IPS-20b (cell line): Measurements from ENCODE around the gene ITGB2.

Experiments used
- H3K27ac ChIP-seq: one replicate; pipeline ENCODE4 v1.5.1; 2013; ENCODE audit warnings: low read length
- H3K27me3 ChIP-seq: 2 replicates; pipeline ENCODE4 v1.6.1; 2013; ENCODE audit warnings: mild to moderate bottlenecking, low read length, inconsistent platforms; ENCODE audit not compliant: insufficient read depth
- H3K36me3 ChIP-seq: 2 replicates; pipeline ENCODE4 v1.6.1; 2013; ENCODE audit warnings: low read depth, mild to moderate bottlenecking, inconsistent platforms, low read length, moderate library complexity; ENCODE audit not compliant: insufficient read depth
- H3K4me1 ChIP-seq: 2 replicates; pipeline ENCODE4 v1.6.1; 2013; ENCODE audit warnings: mild to moderate bottlenecking, control low read depth, inconsistent platforms, low read length, moderate library complexity; ENCODE audit not compliant: insufficient read depth
- H3K4me3 ChIP-seq: 2 replicates; pipeline ENCODE4 v1.5.1; 2013; ENCODE audit warnings: mild to moderate bottlenecking, low read length, inconsistent platforms
- H3K9ac ChIP-seq: 2 replicates; pipeline ENCODE4 v1.6.1; 2013; ENCODE audit warnings: low read depth, mild to moderate bottlenecking, inconsistent platforms, low read length, moderate library complexity
- H3K9me3 ChIP-seq: 2 replicates; pipeline ENCODE4 v1.6.1; 2013; ENCODE audit warnings: mild to moderate bottlenecking, low read depth, low read length, inconsistent platforms; ENCODE audit not compliant: insufficient read depth

The ITGB2 gene

GRCh38 chr21:44908908-44909307 lies 11.8 kb downstream of the ITGB2 start:
- Histone ChIP-seq H3K9ac (no peak overlapping the region), H3K27ac (no peak overlapping the region), H3K9me3 (no peaks in the 10 kb centered on the region), H3K4me1 (no peaks in the 10 kb centered on the region), H3K4me3 (no peak overlapping the region), H3K36me3 (no peaks in the 10 kb centered on the region), H3K27me3 (no peaks in the 10 kb centered on the region)

- Histone ChIP-seq H3K9me3 (no peaks in the 10 kb centered on the region), H3K27ac (no peak overlapping the region), H3K4me3 (no peak overlapping the region), H3K9ac (no peak overlapping the region), H3K4me1 (no peaks in the 10 kb centered on the region), H3K36me3 (no peaks in the 10 kb centered on the region), H3K27me3 (no peaks in the 10 kb centered on the region)
Observed at GRCh38 chr21:44907966-44908895, 12.5 kb downstream of the ITGB2 start.

- no peak overlapping the region for H3K4me3 ChIP-seq
- H3K27me3 ChIP-seq = no peaks in the 10 kb centered on the region
- no peaks in the 10 kb centered on the region for H3K4me1 ChIP-seq
- H3K27ac ChIP-seq = no peak overlapping the region
- H3K9me3 ChIP-seq = 0 out of 2 replicates have a peak, but pooled peaks cover 1% of the 10 kb centered on the region
- H3K36me3 ChIP-seq = no peaks in the 10 kb centered on the region
- H3K9ac ChIP-seq = no peak overlapping the region
Observed at GRCh38 chr21:44907225-44907965, 13.3 kb downstream of the ITGB2 start.

- no peaks in the 10 kb centered on the region for H3K36me3 ChIP-seq
- H3K9ac ChIP-seq = no peak overlapping the region
- H3K4me3 ChIP-seq = no peak overlapping the region
- 0 out of 2 replicates have a peak, but pooled peaks cover 5% of the 10 kb centered on the region for H3K9me3 ChIP-seq
- H3K27ac ChIP-seq = no peak overlapping the region
- H3K4me1 ChIP-seq = no peaks in the 10 kb centered on the region
- no peaks in the 10 kb centered on the region for H3K27me3 ChIP-seq
Observed at GRCh38 chr21:44905728-44906090, 15.0 kb downstream of the ITGB2 start.

- Histone ChIP-seq H3K36me3 (no peaks in the 10 kb centered on the region), H3K4me3 (no peak overlapping the region), H3K9ac (no peak overlapping the region), H3K4me1 (no peaks in the 10 kb centered on the region), H3K27ac (no peak overlapping the region), H3K9me3 (0 out of 2 replicates have a peak, but pooled peaks cover 5% of the 10 kb centered on the region), H3K27me3 (no peaks in the 10 kb centered on the region)
Observed at GRCh38 chr21:44905016-44905727, 15.5 kb downstream of the ITGB2 start.

GRCh38 chr21:44904141-44904923 lies 16.4 kb downstream of the ITGB2 start:
- no peak overlapping the region for H3K27ac ChIP-seq
- H3K9ac ChIP-seq = no peak overlapping the region
- H3K4me1 ChIP-seq = no peaks in the 10 kb centered on the region

GRCh38 chr21:44903689-44904088 lies 17.0 kb downstream of the ITGB2 start:
- Histone ChIP-seq H3K4me1 (no peaks in the 10 kb centered on the region), H3K27ac (no peak overlapping the region), H3K9me3 (0 out of 2 replicates have a peak, but pooled peaks cover 5% of the 10 kb centered on the region), H3K36me3 (no peaks in the 10 kb centered on the region), H3K9ac (no peak overlapping the region), H3K4me3 (no peak overlapping the region), H3K27me3 (no peaks in the 10 kb centered on the region)

More at GRCh38 chr21:44904141-44904923, 16.4 kb downstream of the ITGB2 start:
- 0 out of 2 replicates have a peak, but pooled peaks cover 5% of the 10 kb centered on the region for H3K9me3 ChIP-seq
- no peaks in the 10 kb centered on the region for H3K27me3 ChIP-seq
- H3K36me3 ChIP-seq = no peaks in the 10 kb centered on the region
- H3K4me3 ChIP-seq = no peak overlapping the region

GRCh38 chr21:44903050-44903685 lies 17.5 kb downstream of the ITGB2 start:
- Histone ChIP-seq H3K4me3 (no peak overlapping the region), H3K36me3 (no peaks in the 10 kb centered on the region), H3K4me1 (no peaks in the 10 kb centered on the region), H3K27me3 (no peaks in the 10 kb centered on the region), H3K27ac (no peak overlapping the region), H3K9me3 (0 out of 2 replicates have a peak, but pooled peaks cover 5% of the 10 kb centered on the region), H3K9ac (no peak overlapping the region)

- H3K27me3 ChIP-seq = no peaks in the 10 kb centered on the region
- H3K36me3 ChIP-seq = no peaks in the 10 kb centered on the region
- H3K9ac ChIP-seq = no peak overlapping the region
- no peak overlapping the region for H3K4me3 ChIP-seq
- no peaks in the 10 kb centered on the region for H3K4me1 ChIP-seq
- 0 out of 2 replicates have a peak, but pooled peaks cover 5% of the 10 kb centered on the region for H3K9me3 ChIP-seq
- no peak overlapping the region for H3K27ac ChIP-seq
Observed at GRCh38 chr21:44902268-44903049, 18.2 kb downstream of the ITGB2 start.

GRCh38 chr21:44901391-44902074 lies 19.2 kb downstream of the ITGB2 start:
- Histone ChIP-seq H3K27ac (no peak overlapping the region), H3K27me3 (no peaks in the 10 kb centered on the region), H3K9ac (no peak overlapping the region), H3K4me1 (no peaks in the 10 kb centered on the region), H3K9me3 (0 out of 2 replicates have a peak, but pooled peaks cover 5% of the 10 kb centered on the region), H3K36me3 (no peaks in the 10 kb centered on the region), H3K4me3 (no peak overlapping the region)
